ENCODE results near the gene TTC36.
"Not testable (repeated sequence)": the region's sequence is repeated elsewhere in the genome, so short reads cannot be mapped to it uniquely, and the experiment has no call there.

The TTC36 gene

DNA sequence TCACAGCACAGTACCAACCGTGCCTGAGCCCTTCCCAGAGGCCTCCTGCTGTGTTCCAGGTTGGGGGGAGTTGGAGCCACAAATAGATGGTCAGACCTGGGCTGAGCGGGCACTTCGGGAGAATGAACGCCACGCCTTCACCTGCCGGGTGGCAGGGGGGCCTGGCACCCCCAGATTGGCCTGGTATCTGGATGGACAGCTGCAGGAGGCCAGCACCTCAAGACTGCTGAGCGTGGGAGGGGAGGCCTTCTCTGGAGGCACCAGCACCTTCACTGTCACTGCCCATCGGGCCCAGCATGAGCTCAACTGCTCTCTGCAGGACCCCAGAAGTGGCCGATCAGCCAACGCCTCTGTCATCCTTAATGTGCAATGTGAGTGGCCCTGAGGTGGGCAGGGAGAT is 4.8 kb downstream of the TTC36 start:
- no peak for DNase-seq (ENCODE audit: low read depth in 2 of 2)

DNA sequence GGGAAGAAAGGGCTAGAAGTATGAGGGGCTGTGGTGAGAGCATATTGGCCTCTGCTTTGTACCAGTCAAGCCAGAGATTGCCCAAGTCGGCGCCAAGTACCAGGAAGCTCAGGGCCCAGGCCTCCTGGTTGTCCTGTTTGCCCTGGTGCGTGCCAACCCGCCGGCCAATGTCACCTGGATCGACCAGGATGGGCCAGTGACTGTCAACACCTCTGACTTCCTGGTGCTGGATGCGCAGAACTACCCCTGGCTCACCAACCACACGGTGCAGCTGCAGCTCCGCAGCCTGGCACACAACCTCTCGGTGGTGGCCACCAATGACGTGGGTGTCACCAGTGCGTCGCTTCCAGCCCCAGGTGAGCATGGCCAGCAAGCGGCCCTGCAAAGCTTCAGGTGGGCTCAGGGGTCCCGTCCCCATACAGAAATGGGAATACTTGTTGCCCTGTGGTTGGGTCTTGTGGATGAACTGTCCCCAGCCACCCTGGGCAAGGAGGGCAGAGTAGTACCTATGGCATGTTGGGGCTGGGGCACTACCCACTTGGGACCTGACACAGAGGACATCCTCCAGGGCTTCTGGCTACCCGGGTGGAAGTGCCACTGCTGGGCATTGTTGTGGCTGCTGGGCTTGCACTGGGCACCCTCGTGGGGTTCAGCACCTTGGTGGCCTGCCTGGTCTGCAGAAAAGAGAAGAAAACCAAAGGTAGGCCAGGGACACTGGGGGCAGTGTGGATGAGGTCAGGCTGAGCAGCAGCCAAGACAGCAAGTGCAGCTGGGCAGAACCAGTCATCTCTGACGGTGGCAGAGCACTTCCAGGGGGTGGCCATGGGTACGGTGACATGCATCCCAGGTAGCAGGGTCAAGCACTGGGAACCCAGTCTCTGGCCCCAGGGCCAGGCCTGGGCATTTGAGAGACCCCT is 5.8 kb downstream of the TTC36 start:
- no peak for DNase-seq (ENCODE audit: low read depth in 2 of 2)

DNA sequence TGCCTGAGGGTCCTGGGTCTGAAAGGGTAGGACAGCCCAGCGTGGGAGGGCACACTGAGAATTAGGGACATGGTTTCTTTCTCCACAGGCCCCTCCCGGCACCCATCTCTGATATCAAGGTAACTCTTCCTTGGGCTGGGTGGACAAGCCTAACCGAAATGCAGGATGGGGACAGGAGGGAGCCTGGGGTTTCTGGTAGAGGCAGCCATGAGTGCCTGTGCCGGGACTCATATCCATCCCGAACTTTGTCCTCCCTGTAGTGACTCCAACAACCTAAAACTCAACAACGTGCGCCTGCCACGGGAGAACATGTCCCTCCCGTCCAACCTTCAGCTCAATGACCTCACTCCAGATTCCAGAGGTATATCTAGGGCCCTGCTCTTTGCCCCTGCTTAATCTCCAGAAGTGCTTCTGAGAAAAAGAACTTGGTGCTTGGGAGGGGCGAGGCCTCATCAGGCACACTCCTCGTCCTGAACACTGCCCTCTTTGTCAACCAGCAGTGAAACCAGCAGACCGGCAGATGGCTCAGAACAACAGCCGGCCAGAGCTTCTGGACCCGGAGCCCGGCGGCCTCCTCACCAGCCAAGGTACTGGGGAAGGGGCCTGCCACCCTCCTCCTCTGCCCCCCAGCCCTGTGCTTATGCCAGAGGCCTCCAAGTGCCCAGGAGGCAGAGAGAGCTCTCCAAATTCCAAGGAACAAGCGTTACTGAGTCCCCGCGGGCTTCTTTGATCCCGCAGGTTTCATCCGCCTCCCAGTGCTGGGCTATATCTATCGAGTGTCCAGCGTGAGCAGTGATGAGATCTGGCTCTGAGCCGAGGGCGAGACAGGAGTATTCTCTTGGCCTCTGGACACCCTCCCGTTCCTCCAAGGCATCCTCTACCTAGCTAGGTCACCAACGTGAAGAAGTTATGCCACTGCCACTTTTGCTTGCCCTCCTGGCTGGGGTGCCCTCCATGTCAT is 6.8 kb downstream of the TTC36 start:
- no peak for DNase-seq (ENCODE audit: low read depth in 2 of 2)

DNA sequence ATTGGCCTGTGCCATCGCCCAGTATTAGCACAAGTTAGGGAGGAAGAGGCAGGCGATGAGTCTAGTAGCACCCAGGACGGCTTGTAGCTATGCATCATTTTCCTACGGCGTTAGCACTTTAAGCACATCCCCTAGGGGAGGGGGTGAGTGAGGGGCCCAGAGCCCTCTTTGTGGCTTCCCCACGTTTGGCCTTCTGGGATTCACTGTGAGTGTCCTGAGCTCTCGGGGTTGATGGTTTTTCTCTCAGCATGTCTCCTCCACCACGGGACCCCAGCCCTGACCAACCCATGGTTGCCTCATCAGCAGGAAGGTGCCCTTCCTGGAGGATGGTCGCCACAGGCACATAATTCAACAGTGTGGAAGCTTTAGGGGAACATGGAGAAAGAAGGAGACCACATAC is 8.0 kb downstream of the TTC36 start:
- no peak for DNase-seq (ENCODE audit: low read depth in 2 of 2)

DNA sequence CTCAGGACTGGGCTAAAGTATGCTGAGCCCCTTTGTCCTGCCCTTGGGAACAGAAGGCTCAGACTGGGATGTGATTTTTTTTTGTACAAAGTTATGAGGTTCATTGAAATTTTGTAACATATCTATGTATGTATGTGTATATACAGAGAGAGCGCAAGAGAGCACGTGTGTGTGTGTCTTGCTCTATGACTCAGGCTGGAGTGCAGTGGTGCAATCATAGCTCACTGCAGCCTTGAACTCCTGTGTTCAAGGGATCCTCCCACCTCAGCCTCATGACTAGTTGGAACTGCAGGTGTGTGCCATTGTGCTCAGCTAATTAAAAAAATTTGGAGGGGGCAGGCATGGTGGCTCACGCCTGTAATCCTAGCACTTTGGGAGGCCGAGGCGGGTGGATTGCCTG is 9.5 kb downstream of the TTC36 start:
- DNase-seq (ENCODE audit: low read depth in 2 of 2) = no peak

GRCh38 chr11:118537409-118537980 is 10.2 kb downstream of the TTC36 start:
- no peak for DNase-seq (ENCODE audit: low read depth in 2 of 2)

DNA sequence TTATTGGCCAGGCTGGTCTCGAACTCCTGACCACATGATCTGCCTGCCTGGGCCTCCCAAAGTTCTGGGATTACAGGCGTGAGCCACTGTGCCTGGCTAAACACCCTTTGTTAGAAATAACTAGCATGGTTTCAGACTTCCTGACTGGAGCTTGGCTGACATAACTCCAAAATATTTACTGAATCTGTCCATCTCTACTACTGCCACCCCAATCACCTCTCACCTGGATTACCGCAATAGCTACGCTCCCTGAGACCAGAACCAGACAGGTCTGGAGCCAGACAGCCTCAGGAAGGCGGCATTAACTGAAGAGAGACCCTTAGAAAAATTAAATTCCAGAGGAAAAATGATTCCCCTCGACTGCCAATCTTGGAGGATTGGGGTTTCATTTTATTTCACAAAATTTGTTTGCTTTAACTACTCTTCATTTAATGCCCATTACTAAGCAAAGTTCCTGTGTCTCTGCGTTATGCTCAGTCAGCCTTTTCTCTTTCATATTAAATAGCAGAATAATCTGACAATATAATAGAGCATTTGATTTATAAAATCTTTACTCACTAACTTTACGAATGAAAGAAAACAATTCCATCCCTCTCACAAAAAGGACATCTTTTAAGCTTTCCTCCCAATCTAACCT is 16.9 kb downstream of the TTC36 start:
- no peak for DNase-seq (ENCODE audit: low read depth in 2 of 2)

DNA sequence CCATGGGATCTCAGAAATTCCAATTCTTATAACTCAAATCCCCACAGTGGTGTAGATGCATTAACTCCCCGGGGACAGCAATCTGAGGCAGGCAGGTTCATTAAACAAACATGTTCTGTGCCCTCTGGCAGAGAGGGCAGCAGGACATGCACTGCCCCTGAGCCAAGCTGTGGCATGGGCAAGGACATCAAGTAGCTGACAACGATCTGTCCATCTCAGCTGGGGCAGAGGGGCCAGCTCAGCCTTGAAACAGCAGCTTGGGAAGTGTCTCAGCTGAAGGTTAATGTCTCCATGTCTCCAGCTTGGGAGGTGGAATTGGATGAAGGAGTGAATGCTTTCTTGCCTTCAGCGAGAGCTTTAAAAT is 17.4 kb downstream of the TTC36 start:
- DNase-seq (ENCODE audit: low read depth in 2 of 2) = no peak

GRCh38 chr11:118545533-118545932 is 18.3 kb downstream of the TTC36 start:
- no peak for DNase-seq (ENCODE audit: low read depth in 2 of 2)

DNA sequence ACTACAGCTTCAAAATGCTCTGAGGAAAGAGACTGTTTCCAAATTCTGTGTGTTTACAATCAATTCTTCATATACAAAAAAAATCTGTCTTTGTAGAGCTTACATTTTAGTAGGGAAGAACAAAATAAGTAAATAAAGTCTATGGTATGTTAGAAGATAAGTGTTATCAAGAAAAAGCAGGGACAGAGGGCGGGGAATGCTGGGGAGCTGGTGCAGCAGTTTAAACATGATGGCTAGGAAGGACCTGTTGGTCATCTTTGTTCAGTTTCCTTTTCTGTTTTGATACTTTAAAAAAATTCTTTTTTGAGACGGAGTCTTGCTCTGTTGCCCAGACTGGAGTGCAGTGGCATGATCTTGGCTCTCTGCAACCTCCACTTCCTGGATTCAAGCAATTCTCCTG is 19.9 kb downstream of the TTC36 start:
- DNase-seq (ENCODE audit: low read depth in 2 of 2) = no peak

GRCh38 chr11:118552341-118552740 is 25.1 kb downstream of the TTC36 start:
- DNase-seq (ENCODE audit: low read depth in 2 of 2) = no peak

GRCh38 chr11:118560806-118561205 is 33.5 kb downstream of the TTC36 start:
- DNase-seq (ENCODE audit: low read depth in 2 of 2) = no peak

- no peak for DNase-seq (ENCODE audit: low read depth in 2 of 2)
These were observed 37.8 kb downstream of the TTC36 start for GRCh38 chr11:118565051-118565450.

DNA sequence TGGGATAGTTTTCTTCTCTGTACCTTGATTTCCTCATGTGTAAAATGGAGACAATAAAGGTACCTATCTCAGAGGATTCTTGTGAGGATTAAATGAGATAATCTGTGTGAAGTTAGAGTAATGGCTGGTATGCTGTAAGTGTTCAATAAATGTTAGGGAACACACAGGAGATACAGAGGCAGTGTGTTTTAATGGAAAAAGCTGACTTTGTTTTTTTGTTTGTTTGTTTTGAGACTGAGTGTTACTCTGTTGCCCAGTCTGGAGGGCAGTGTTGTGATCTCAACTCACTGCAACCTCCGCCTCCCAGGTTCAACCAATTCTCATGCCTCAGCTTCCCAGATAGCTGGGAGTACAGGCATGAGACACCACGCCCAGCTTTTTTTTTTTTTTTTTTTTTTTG is 42.4 kb downstream of the TTC36 start:
- DNase-seq (ENCODE audit: low read depth in 2 of 2) = no peak

DNA sequence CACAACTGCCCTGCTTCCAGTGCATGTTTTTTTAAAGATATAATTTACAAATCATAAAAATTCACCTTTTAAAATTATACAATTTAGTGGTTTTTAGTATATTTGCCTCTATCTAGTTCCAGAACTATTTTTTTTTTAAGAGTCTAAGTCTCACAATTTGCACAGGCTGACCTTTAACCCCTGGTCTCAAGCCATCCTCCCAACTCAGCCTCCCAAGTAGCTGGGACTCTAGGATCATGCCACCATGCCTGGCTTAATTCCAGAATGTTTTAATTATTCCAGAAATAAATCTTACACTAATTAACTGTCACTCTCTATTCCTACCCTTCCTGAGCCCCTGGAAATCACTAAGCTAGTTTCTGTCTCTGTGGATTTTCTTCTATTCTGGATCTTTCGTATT is 43.5 kb downstream of the TTC36 start:
- no peak for DNase-seq (ENCODE audit: low read depth in 2 of 2)

DNA sequence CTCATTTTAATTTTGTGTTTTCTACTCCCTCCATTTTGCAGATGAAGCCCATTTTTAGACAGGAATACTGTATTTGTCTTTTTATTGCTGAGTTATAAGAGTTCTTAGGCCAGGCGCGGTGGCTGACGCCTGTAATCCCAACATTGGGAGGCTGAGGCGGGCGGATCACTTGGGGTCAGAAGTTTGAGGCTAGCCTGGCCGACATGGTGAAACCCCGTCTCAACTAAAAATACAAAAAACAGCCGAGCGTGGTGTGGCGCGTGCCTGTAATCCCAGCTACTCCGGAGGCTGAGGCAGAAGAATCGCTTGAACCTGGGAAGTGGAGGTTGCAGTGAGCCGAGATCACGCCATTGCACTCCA is 44.4 kb downstream of the TTC36 start:
- DNase-seq (ENCODE audit: low read depth in 2 of 2) = not testable (repeated sequence)

GRCh38 chr11:118572061-118572980 is 45.0 kb downstream of the TTC36 start, which contains the start of gene ARCN1:
Gene ARCN1 (plus strand): TSS chr11:118572409. CDS start chr11:118572548, 139 bp downstream.
- peak; percentile 62 to 65 for DNase-seq (ENCODE audit: low read depth in 2 of 2)

DNA sequence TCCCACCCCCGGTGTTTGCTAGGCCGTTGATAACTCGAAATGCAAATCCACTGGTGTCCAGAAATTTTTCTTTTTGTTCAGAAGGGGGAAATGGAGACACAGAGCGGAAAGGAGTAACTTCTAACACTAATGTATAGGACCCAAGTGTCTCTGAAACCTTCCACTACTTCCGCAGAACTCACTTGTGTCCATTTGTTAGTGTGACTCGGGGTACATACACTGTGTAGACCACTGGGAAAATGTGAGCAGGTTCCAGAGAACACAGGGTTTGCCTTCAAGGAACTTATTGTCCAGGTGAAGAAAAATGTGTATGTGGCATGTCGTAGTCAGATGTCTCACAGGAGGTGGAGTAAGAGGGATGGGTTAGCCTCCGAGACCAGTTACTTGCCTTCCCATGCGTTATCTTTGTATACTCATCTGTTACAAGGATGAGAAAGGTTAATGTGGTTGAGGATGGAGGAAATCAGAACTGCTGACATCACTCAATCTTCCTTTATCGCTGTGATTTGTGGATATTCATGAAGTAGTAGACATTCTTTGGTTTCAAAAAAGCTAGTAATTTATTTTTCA is 45.8 kb downstream of the TTC36 start:
- DNase-seq (ENCODE audit: low read depth in 2 of 2) = no peak

GRCh38 chr11:118574636-118575035 is 47.4 kb downstream of the TTC36 start:
- DNase-seq (ENCODE audit: low read depth in 2 of 2) = no peak

DNA sequence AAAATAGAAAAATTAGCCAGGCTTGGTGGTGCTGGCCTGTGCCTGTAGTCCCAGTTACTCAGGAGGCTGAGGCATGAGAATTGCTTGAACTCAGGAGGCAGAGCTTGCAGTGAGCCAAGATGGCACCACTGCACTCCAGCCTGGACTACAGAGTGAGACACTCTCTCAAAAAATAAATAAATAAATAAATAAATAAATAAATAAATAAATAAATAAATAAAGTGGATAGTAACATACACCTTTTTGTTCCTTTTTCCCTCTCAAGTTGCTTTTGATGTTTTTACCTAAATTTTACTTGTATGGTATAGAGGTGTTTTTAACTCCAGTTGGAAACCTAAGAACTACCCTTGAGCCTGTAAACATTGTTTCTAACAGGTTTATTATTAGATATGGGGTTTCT is 50.7 kb downstream of the TTC36 start:
- not testable (repeated sequence) for DNase-seq (ENCODE audit: low read depth in 2 of 2)

Data from fibroblast of skin of left quadriceps (primary cell).